ENCODE results near the gene JHY.
"Not testable (repeated sequence)": the region's sequence is repeated elsewhere in the genome, so short reads cannot be mapped to it uniquely, and the experiment has no call there.

Gene JHY

GRCh38 chr11:122882189-122882856, at the start of gene JHY:
Gene JHY, plus strand, starts transcription at chr11:122882759. Its CDS starts 3,091 bp downstream, at chr11:122885850.
- peak; percentile 6 for DNase-seq (ENCODE audit: low spot score)

DNA sequence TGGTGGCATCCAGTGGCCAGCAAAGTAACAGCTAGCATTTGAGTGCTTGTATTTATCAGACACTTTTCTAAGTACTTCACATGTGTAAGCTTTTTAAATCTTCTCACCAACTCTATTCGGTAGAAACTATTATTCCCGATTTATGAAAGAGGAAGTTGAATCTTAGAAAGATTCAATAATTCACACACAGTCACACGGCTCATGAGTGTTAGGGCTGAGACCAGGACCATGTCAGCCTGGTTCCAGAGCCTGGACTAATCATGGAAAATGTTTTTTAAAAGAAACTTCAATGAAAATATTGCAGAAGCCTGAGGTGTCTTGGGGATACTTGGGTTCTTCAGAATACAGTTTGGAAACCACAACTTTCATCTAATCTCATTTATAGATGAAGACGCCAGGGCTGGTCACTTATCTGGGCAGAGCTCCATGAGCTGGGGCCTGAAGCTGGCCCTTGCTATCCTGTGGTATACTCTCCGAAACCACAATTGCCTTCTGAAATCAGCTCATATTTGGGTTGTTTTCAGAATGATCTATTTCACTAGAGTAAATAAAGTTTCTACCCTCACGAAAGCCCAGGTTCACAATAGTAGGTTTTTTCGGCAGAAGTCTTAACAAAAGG, 48.6 kb upstream of the JHY start:
- DNase-seq (ENCODE audit: low spot score), result no peak

GRCh38 chr11:122836916-122837315, 45.6 kb upstream of the JHY start:
- no peak for DNase-seq (ENCODE audit: low spot score)

DNA sequence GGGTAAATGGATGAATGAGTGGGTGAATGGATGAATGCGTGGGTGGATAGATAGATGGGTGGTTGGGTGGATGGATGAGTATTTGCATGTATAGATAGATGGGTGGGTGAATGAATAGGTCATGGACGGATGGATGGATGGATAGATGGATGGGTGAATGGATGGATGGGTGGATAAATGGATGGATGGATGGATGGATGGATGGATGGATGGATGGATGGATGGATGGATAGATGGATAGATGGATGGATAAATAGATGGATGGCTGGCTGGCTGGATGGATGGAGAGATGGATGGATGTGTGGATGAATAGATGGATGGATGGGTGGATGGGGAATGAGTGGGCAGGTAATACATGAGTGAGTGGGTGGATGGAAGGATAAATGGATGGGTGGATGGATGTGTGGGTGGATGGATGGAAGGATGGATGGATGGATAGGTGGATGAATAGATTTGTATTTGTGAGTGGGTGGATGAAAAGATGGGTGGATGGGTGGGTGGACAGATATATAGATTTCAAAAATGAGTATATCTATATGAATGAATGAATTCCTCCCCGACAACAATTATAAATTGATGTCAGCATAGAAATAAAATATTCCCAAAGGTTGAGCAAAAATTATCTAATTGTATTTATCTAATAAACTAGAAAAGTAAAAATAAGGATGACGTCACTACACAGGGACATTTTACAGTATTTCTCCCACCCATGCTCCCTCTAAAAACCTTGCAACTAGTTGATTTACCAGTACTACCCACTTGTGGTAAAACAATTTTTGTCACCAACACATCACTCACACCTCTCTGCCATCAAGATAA, 44.8 kb upstream of the JHY start:
- no peak for DNase-seq (ENCODE audit: low spot score)

DNA sequence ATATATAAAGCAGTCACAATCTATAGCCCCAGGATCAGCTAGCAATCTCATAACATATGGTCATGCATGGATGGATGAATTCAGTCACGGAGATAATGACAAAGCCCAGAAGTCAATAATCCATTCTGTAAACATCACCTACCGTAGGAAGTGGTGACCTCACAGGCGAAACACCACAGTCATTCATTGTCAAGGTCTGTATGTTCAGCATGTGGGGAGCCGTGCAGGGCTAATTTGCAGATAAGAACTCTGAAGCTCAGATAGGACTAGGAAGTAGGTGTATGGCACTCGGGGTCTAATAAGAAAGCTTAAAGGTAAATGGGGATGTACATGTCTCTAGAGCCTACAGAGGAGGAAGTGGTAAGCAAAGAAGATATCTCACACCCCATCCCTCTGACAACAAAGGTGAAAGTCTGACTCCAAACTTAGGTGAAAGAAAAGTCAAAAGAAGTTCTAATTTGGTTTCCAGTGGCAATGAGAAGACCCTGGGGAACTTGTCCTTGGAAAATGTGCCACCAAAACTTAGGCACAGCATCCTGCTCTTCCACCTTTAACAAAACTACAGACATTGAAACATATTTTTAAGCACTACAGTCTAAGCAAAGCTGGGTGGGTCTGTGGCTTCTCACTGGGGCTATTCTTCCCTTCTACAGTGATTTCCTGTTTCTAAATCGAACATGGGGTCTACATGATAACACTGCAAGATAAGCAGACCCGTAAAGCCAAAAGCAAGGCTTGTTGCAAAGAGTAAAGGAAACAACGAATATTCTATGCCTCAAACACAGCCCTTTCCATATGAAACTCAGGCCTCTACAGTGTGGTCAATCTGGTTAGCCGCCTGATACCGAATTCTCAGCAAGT, 39.0 kb upstream of the JHY start:
- DNase-seq (ENCODE audit: low spot score), result no peak

GRCh38 chr11:122847466-122847865, 35.1 kb upstream of the JHY start:
- DNase-seq (ENCODE audit: low spot score), result no peak

DNA sequence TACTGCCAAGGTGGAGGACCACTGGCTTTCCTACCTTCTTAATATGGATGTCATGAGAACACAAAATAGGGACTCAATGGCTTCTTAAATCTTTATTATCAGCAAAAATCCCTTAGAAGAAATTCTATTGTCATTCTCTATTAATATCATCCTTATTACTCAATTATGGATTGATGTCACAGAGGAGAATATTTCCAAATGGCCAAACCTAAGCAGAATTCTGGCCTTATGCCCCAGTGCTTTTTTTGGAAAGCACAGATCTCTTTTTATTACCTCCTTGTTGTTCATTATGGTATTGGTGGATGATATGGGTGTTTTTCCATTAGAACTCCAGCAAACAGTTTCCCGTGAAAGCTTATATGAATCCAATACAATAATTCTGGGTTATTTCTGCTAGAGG, 34.4 kb upstream of the JHY start:
- DNase-seq (ENCODE audit: low spot score), result no peak

GRCh38 chr11:122850076-122850631, 32.4 kb upstream of the JHY start:
- no peak for DNase-seq (ENCODE audit: low spot score)

DNA sequence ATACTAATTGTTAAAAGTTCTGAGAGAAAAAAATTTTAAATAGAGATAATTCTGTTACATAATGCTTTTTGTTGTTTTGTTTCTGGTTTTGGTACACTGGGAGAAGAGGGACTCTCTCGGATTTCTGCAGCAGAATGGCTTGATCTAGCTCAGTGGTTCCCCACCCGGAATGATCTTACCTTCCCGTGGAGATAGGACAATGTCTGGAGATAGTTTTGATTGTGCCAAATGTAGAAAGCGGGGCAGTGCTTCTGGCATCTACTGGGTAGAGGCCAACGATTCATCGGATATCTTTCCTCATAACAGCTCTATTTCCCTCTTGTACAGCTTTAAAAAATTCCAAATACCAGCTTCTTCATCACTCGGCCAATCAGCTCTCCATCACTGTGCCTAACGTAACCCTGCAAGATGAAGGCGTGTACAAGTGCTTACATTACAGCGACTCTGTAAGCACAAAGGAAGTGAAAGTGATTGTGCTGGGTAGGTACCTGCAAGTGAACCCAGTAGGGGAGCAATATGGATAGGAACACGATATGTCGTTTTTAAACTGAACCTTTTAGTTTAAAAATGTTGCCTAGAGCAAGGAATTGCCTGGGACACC, 31.1 kb upstream of the JHY start:
- DNase-seq (ENCODE audit: low spot score), result no peak

GRCh38 chr11:122852074-122852795, 30.3 kb upstream of the JHY start:
- no peak for DNase-seq (ENCODE audit: low spot score)

GRCh38 chr11:122852796-122853160, 29.8 kb upstream of the JHY start:
- no peak for DNase-seq (ENCODE audit: low spot score)

- DNase-seq (ENCODE audit: low spot score), result no peak
These were observed 29.3 kb upstream of the JHY start for GRCh38 chr11:122853261-122853660.

DNA sequence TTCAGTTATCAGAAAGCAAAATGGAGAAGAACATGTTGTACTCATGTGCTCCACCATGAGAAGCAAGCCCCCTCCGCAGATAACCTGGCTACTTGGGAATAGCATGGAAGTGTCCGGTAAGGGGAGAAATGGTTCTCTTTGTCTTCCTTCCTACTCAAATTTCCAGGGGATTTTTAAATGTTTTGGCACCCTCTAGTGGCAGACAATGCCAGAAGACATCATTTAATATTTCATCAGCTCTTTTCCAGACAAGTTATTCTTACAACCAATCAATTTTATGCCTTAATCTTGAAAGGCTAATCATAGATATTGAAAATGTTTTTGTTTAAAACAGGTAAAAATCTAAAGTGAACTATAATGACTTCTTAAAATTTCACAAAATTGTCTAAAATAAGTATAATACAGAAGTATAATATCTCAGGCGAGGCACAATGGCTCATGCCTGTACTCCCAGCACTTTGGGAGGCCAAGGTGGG, 28.6 kb upstream of the JHY start:
- peak; percentile 49 for DNase-seq (ENCODE audit: low spot score)

- DNase-seq (ENCODE audit: low spot score), result no peak
These were observed 20.9 kb upstream of the JHY start for GRCh38 chr11:122861631-122862030.

DNA sequence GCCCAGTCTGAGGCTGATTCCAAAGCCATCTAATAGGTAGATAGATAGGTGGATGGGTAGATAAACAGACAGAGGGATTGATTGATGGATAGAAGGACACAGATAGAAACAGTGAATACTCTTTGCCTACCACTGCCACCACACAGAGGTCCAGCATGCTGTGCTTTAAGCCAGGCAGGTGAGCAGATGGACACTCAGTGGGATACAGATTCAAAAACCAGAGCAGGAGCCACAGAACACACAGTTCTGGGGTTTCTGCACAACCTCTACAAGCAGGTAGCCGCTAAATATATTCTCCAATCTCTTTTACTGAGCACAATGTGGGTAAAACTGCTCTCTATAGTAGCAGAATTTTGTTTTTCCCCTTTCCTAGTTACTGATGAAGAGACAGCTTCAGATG, 20.5 kb upstream of the JHY start:
- DNase-seq (ENCODE audit: low spot score), result no peak

DNA sequence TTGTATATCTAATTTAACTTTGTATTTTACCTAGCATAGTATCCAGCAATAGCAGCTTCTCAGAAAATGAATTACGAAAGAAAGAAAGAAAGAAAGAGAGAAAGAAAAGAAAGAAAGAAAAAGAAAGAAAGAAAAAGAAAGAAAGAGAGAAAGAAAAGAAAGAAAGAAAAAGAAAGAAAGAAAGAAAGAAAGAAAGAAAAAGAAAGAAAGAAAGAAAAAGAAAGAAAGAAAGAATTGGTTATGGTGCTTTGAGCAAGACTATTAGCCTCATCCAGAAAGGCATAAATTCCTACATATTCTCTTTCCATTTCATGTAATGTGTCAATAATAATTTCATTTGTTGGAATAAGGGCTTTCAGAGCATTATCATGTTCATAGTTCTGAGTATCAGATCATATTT, 19.4 kb upstream of the JHY start:
- not testable (repeated sequence) for DNase-seq (ENCODE audit: low spot score)

- peak; percentile 16 for DNase-seq (ENCODE audit: low spot score)
These were observed 18.7 kb upstream of the JHY start for GRCh38 chr11:122863704-122864326.

GRCh38 chr11:122864386-122865115, 18.0 kb upstream of the JHY start:
- no peak for DNase-seq (ENCODE audit: low spot score)

GRCh38 chr11:122869622-122870021, 12.9 kb upstream of the JHY start:
- no peak for DNase-seq (ENCODE audit: low spot score)

GRCh38 chr11:122871302-122871701, 11.3 kb upstream of the JHY start:
- DNase-seq (ENCODE audit: low spot score), result no peak
